ENCODE data around the gene CENPE.

GRCh38 chr4:103060453-103061148, 137.5 kb downstream of the CENPE start:
- TF ChIP-seq POLR2A (IDR thresholded peaks at IDR 0.05) (no peak), CTCF (IDR thresholded peaks at IDR 0.05) (no peak), POLR2AphosphoS5 (IDR thresholded peaks at IDR 0.05) (no peak)
